ENCODE results near the gene SNAPC1. TPM values are rescaled to one million over a fixed set of nuclear protein-coding genes. Genes with fewer than 3 reads are reported as not detected.

SNAPC1 gene
- polyA plus RNA-seq, 3 donors, result 2.1 to 3.2 (median 2.9) TPM

DNA sequence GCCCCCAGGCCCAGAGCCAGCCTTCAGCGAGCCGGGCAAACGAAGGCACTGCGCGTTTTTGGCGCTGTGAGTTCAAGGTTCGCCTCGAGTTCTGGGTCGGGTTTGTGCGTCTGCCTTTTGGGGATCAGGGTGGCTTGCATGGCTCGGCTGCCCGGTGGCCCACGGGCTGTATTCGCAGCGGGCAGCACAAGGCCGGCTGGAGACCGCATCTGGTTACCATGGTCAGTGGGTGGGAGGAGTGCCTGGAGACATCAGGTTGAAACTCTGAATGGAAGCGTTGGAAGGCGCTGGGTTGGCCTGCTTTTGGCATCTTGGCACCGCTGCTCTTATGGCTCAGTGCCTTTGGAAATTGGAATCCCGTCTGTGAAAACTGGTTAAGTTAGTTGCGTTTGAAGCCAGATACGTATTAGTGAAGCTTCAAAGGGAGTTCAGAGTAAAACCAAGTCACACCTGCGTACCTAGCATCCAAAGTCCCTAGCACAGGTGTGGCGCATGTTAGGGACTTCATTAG is 50.9 kb downstream of the SNAPC1 start:
- peaks cover 51 to 66% of the 10 kb centered on the region in 2 donors for H3K27me3 ChIP-seq (ENCODE audit: control insufficient read depth in 2 of 2, insufficient read depth in 2 of 2, low read length in 2 of 2)
- H3K4me3 ChIP-seq (replicated peaks in 1 of 3; ENCODE audit: low read depth in 2 of 3, low read length in 3 of 3), result peak overlapping the region in 1 of 3 experiments; percentile 23
- DNase-seq, result no peak
- H3K9me3 ChIP-seq (replicated peaks in 1 of 2; ENCODE audit: control insufficient read depth in 1 of 2, insufficient read depth in 1 of 2, low read length in 2 of 2), result peaks cover 0 to 17% of the 10 kb centered on the region in 2 donors
- Mint-ChIP-seq H3K4me1 (peaks cover 6% of the 10 kb centered on the region), H3K36me3 (peaks cover 0 to 10% of the 10 kb centered on the region in 2 donors), H3K4me3 (peak overlapping the region in 1 of 2 donors; percentile 84), H3K27ac (peak overlapping the region in 2 of 7 donors; percentile 60 to 63), H3K9me3 (peaks cover 0 to 8% (median 5%) of the 10 kb centered on the region in 7 donors), H3K27me3 (ENCODE audit: low read depth in 3 of 3) (peaks cover 67 to 73% (median 71%) of the 10 kb centered on the region in 3 donors)
- no peak overlapping the region for H3K9ac ChIP-seq (ENCODE audit: insufficient read depth, low read length, poor library complexity, severe bottlenecking)
- TF ChIP-seq, protein P1, sequence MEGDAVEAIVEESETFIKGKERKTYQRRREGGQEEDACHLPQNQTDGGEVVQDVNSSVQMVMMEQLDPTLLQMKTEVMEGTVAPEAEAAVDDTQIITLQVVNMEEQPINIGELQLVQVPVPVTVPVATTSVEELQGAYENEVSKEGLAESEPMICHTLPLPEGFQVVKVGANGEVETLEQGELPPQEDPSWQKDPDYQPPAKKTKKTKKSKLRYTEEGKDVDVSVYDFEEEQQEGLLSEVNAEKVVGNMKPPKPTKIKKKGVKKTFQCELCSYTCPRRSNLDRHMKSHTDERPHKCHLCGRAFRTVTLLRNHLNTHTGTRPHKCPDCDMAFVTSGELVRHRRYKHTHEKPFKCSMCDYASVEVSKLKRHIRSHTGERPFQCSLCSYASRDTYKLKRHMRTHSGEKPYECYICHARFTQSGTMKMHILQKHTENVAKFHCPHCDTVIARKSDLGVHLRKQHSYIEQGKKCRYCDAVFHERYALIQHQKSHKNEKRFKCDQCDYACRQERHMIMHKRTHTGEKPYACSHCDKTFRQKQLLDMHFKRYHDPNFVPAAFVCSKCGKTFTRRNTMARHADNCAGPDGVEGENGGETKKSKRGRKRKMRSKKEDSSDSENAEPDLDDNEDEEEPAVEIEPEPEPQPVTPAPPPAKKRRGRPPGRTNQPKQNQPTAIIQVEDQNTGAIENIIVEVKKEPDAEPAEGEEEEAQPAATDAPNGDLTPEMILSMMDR (IDR thresholded peaks at IDR 0.05), result no peak
- no peaks in the 10 kb centered on the region for H3K79me2 ChIP-seq (ENCODE audit: insufficient read depth, low read length)
- H3K4me1 ChIP-seq (ENCODE audit: control insufficient read depth in 1 of 2, insufficient read depth in 2 of 2, low read length in 2 of 2), result peaks cover 0 to 5% of the 10 kb centered on the region in 2 donors
- H4K20me1 ChIP-seq (ENCODE audit: insufficient read depth, low read length), result no peaks in the 10 kb centered on the region
- H3K36me3 ChIP-seq (replicated peaks in 1 of 2; ENCODE audit: control insufficient read depth in 1 of 2, insufficient read depth in 2 of 2, low read length in 2 of 2), result no peaks in the 10 kb centered on the region
- 19% methylated on average over 22 of the region's 25 CpGs for WGBS (ENCODE audit: insufficient coverage)
- no peak overlapping the region for H3K27ac ChIP-seq (ENCODE audit: low read depth in 1 of 2, low read length in 2 of 2)
- intact Hi-C loops (cut with micrococcal nuclease), result no loop called here
- peak overlapping the region; percentile 2 for H3K4me2 ChIP-seq (replicated peaks; ENCODE audit: extremely low read depth, low read length, poor library complexity, severe bottlenecking)
- peak overlapping the region; percentile 29 for H2AFZ ChIP-seq (ENCODE audit: insufficient read depth, low read depth, low read length, poor library complexity, severe bottlenecking)

DNA sequence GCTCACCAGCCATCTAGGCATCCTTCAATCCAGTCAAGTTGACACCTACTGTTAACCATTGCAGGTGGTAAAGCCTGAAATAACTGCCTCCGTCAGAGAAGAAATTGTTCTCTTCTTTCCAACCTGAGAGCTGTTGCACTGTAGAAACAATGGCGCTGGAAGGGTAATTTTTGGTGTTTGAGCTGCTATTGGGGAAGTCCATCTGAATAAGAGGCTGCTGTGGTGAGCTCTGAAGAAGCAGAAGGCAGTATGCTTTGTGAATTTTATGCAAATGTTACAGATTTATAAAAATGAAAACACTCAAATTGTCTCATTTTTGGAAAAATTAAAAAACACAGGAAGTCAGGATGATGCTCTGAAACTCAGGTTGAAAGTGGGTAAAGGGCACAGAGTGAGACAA is 60.2 kb downstream of the SNAPC1 start:
- intact Hi-C loops (cut with micrococcal nuclease), result no loop called here
- Histone ChIP-seq H3K4me2 (replicated peaks; ENCODE audit: extremely low read depth, low read length, poor library complexity, severe bottlenecking) (no peak overlapping the region), H3K4me3 (replicated peaks in 1 of 3; ENCODE audit: low read depth in 2 of 3, low read length in 3 of 3) (no peak overlapping the region), H3K4me1 (ENCODE audit: control insufficient read depth in 1 of 2, insufficient read depth in 2 of 2, low read length in 2 of 2) (no peaks in the 10 kb centered on the region), H3K27me3 (ENCODE audit: control insufficient read depth in 2 of 2, insufficient read depth in 2 of 2, low read length in 2 of 2) (peaks cover 0 to 1% of the 10 kb centered on the region in 2 donors), H3K36me3 (replicated peaks in 1 of 2; ENCODE audit: control insufficient read depth in 1 of 2, insufficient read depth in 2 of 2, low read length in 2 of 2) (no peaks in the 10 kb centered on the region), H3K79me2 (ENCODE audit: insufficient read depth, low read length) (no peaks in the 10 kb centered on the region), H4K20me1 (ENCODE audit: insufficient read depth, low read length) (no peaks in the 10 kb centered on the region), H2AFZ (ENCODE audit: insufficient read depth, low read depth, low read length, poor library complexity, severe bottlenecking) (no peak overlapping the region), H3K9me3 (replicated peaks in 1 of 2; ENCODE audit: control insufficient read depth in 1 of 2, insufficient read depth in 1 of 2, low read length in 2 of 2) (no peaks in the 10 kb centered on the region), H3K27ac (ENCODE audit: low read depth in 1 of 2, low read length in 2 of 2) (no peak overlapping the region), H3K9ac (ENCODE audit: insufficient read depth, low read length, poor library complexity, severe bottlenecking) (no peak overlapping the region)
- H3K36me3 Mint-ChIP-seq, result no peaks in the 10 kb centered on the region
- TF ChIP-seq, protein P1 (IDR thresholded peaks at IDR 0.05), result no peak
- 100% methylated on average over 1 of the region's 2 CpGs for WGBS (ENCODE audit: insufficient coverage)
- DNase-seq, result no peak
- no peaks in the 10 kb centered on the region for H3K4me1 Mint-ChIP-seq
- H3K4me3 Mint-ChIP-seq, result no peak overlapping the region
- peaks cover 7 to 11% (median 9%) of the 10 kb centered on the region in 3 donors for H3K27me3 Mint-ChIP-seq (ENCODE audit: low read depth in 3 of 3)
- H3K9me3 Mint-ChIP-seq, result peaks cover 0 to 4% (median 0%) of the 10 kb centered on the region in 7 donors
- H3K27ac Mint-ChIP-seq, result no peak overlapping the region

Data from CD14-positive monocyte (primary cell).